Astrocyte (in vitro differentiated cells and primary cell): ENCODE data around the gene AATK. TPM values are rescaled to one million over a fixed set of nuclear protein-coding genes. Genes with fewer than 3 reads are reported as not detected.

Experiments
- DNase-seq: peaks from one replicate; pipeline ENCODE4 v3.0.0-alpha.2; 2010; ENCODE audit warnings: low read depth
- FAIRE-seq: peaks from 2 replicates; lab custom pipeline; 2011; peaks lifted over from hg19 to GRCh38; lab: Jason Lieb, UNC
- H2AFZ ChIP-seq: 2 replicates; pipeline ENCODE4 v1.6.0; 2012; ENCODE audit warnings: low read depth, low read length, inconsistent platforms
- H3K27ac ChIP-seq: 2 replicates; pipeline ENCODE4 v1.5.1; 2011; ENCODE audit warnings: low read depth, low read length, inconsistent platforms
- H3K27me3 ChIP-seq: 2 replicates; pipeline ENCODE4 v1.6.0; 2011; ENCODE audit warnings: low read length, inconsistent platforms; ENCODE audit not compliant: insufficient read depth
- H3K36me3 ChIP-seq: 2 replicates; pipeline ENCODE4 v1.5.1; 2011; ENCODE audit warnings: low read length, inconsistent platforms; ENCODE audit not compliant: insufficient read depth
- H3K4me1 ChIP-seq: 2 replicates; pipeline ENCODE4 v1.5.1; 2011; ENCODE audit warnings: low read length, inconsistent platforms; ENCODE audit not compliant: insufficient read depth
- H3K4me2 ChIP-seq: 2 replicates; pipeline ENCODE4 v1.6.0; 2012; ENCODE audit warnings: low read length, inconsistent platforms
- H3K4me3 ChIP-seq: 2 replicates; pipeline ENCODE4 v1.5.1; 2011; ENCODE audit warnings: low read depth, mild to moderate bottlenecking, low read length, inconsistent platforms; ENCODE audit not compliant: insufficient read depth
- H3K79me2 ChIP-seq: 2 replicates; pipeline ENCODE4 v1.6.0; 2012; ENCODE audit warnings: mild to moderate bottlenecking, low read length, inconsistent platforms; ENCODE audit not compliant: insufficient read depth
- H3K9ac ChIP-seq: 2 replicates; pipeline ENCODE4 v1.6.0; 2012; ENCODE audit warnings: mild to moderate bottlenecking, low read length, inconsistent platforms
- H3K9me3 ChIP-seq: 2 replicates; pipeline ENCODE4 v1.5.1; 2012; ENCODE audit warnings: low read depth, mild to moderate bottlenecking, low read length, inconsistent platforms; ENCODE audit not compliant: insufficient read depth
- H4K20me1 ChIP-seq: 2 replicates; pipeline ENCODE4 v1.6.0; 2012; ENCODE audit warnings: low read length, inconsistent platforms; ENCODE audit not compliant: insufficient read depth
- H3K27ac Mint-ChIP-seq: one replicate; pipeline ENCODE4 v1.8.0; 2021; ENCODE audit warnings: mild to moderate bottlenecking, mixed read lengths; ENCODE audit not compliant: unreplicated experiment
- H3K27me3 Mint-ChIP-seq: one replicate; pipeline ENCODE4 v1.8.0; 2021; ENCODE audit warnings: low read depth, mixed read lengths; ENCODE audit not compliant: unreplicated experiment
- H3K36me3 Mint-ChIP-seq: one replicate; pipeline ENCODE4 v1.8.0; 2021; ENCODE audit warnings: low read depth, mixed read lengths; ENCODE audit not compliant: unreplicated experiment
- H3K4me1 Mint-ChIP-seq: one replicate; pipeline ENCODE4 v1.8.0; 2021; ENCODE audit warnings: low read depth, mixed read lengths; ENCODE audit not compliant: unreplicated experiment
- H3K4me3 Mint-ChIP-seq: one replicate; pipeline ENCODE4 v1.8.0; 2021; ENCODE audit warnings: mild to moderate bottlenecking, moderate library complexity, mixed read lengths; ENCODE audit not compliant: unreplicated experiment
- H3K9me3 Mint-ChIP-seq: one replicate; pipeline ENCODE4 v1.8.0; 2021; ENCODE audit warnings: mild to moderate bottlenecking, mixed read lengths; ENCODE audit not compliant: unreplicated experiment
- EZH2 ChIP-seq: IDR thresholded peaks from 2 replicates; pipeline ENCODE4 v1.6.1; 2012; ENCODE audit warnings: mild to moderate bottlenecking, low read length, inconsistent platforms; ENCODE audit not compliant: insufficient read depth
- total RNA-seq: library from RNA; stranded (reverse); gene quantifications from 2 replicates; pipeline ENCODE4 v1.2.1, GENCODE V29; 2021
- TF ChIP-seq, protein P1 (sequence below): IDR thresholded peaks from 2 replicates; pipeline ENCODE4 v1.5.1; 2011; ENCODE audit warnings: low read depth, mild to moderate bottlenecking, inconsistent platforms, low read length, moderate library complexity; ENCODE audit not compliant: insufficient read depth

Gene AATK
- total RNA-seq, 1 donor from 2014 or later, result 0.54 TPM

DNA sequence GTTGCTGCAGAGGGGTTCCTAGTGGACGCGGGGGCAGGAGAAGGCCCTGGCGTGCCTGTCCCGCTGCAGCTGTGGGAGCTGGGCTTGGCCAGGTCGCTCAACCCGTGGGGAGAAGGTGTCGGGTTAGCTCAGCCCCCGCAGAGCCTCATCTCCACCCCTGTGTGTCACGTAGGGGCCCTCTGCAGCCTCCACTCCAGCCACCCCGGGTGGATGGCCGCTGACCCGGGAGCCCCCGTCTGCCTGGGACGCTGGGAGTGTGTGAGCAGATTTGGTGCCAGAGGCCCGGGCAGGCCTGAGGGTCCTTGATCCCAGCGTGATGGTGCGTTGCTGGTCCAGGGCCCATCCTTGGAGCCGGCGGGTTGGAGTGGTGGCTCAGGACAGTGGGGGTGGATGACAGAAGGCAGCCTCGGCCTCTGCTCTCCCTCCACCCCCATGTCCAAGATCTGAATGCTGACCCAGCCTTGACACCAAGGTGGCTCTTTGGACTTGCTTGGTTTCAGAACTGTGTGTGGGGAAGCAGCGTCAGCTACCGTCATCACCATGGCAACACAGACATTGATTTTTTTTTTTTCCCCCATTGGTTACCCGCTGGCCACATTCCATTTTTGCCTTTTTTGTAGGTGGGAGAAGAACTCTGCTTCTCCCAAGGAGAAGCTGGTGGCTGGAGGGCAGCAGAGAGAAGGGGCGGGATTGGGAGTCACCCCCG, 95.3 kb downstream of the AATK start:
- Mint-ChIP-seq H3K36me3 (peaks cover 14% of the 10 kb centered on the region), H3K27ac (no peak overlapping the region), H3K4me1 (peaks cover 21% of the 10 kb centered on the region), H3K4me3 (no peak overlapping the region), H3K27me3 (no peaks in the 10 kb centered on the region), H3K9me3 (no peaks in the 10 kb centered on the region)
- peaks cover 91% of the 10 kb centered on the region for H4K20me1 ChIP-seq
- no peak for DNase-seq
- no peak overlapping the region for H3K4me3 ChIP-seq
- H3K9me3 ChIP-seq, result no peaks in the 10 kb centered on the region
- H3K36me3 ChIP-seq, result no peaks in the 10 kb centered on the region
- H3K27me3 ChIP-seq, result no peaks in the 10 kb centered on the region
- no peak overlapping the region for H3K9ac ChIP-seq
- no peak for FAIRE-seq
- no peak overlapping the region for H3K4me2 ChIP-seq
- H3K27ac ChIP-seq, result no peak overlapping the region
- H3K4me1 ChIP-seq, result peaks cover 8% of the 10 kb centered on the region
- TF ChIP-seq, protein P1, sequence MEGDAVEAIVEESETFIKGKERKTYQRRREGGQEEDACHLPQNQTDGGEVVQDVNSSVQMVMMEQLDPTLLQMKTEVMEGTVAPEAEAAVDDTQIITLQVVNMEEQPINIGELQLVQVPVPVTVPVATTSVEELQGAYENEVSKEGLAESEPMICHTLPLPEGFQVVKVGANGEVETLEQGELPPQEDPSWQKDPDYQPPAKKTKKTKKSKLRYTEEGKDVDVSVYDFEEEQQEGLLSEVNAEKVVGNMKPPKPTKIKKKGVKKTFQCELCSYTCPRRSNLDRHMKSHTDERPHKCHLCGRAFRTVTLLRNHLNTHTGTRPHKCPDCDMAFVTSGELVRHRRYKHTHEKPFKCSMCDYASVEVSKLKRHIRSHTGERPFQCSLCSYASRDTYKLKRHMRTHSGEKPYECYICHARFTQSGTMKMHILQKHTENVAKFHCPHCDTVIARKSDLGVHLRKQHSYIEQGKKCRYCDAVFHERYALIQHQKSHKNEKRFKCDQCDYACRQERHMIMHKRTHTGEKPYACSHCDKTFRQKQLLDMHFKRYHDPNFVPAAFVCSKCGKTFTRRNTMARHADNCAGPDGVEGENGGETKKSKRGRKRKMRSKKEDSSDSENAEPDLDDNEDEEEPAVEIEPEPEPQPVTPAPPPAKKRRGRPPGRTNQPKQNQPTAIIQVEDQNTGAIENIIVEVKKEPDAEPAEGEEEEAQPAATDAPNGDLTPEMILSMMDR, result no peak
- TF ChIP-seq EZH2, result no peak
- H2AFZ ChIP-seq, result no peak overlapping the region
- peaks cover 33% of the 10 kb centered on the region for H3K79me2 ChIP-seq

DNA sequence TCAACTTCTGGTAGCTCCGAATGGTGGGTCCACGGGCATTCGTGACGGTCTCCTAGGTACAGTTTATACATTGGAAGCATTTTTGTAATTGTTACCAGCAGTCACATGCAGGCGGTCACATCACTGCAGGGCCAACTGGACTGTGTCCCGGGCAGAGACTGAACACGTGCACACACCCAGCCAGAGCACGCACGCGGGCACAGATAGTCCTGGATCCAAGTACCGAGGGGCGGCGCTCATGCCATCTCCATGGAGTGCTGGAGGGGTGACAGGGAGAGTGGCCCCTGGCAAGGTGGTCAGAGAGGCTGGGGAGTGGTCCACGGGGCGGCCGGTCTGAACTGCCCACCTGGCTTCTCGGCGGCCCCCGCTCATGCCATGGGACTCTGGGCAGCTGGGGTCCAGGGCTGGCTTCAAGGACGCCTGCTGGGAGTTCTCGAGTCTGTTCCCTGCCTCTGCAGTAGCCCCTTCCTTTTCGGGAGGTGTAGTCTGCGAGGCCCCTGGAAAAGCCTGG, 96.8 kb downstream of the AATK start:
- DNase-seq (no peak), FAIRE-seq (no peak)
- no peak for TF ChIP-seq EZH2
- TF ChIP-seq, protein P1, result no peak
- peaks cover 23% of the 10 kb centered on the region for H3K4me1 ChIP-seq
- Mint-ChIP-seq H3K36me3 (peaks cover 13% of the 10 kb centered on the region), H3K27ac (no peak overlapping the region), H3K27me3 (no peaks in the 10 kb centered on the region), H3K4me1 (peaks cover 21% of the 10 kb centered on the region), H3K4me3 (no peak overlapping the region), H3K9me3 (no peaks in the 10 kb centered on the region)
- H3K4me3 ChIP-seq, result no peak overlapping the region
- H3K9me3 ChIP-seq, result no peaks in the 10 kb centered on the region
- H4K20me1 ChIP-seq, result peaks cover 82% of the 10 kb centered on the region
- peaks cover 35% of the 10 kb centered on the region for H3K79me2 ChIP-seq
- H3K27ac ChIP-seq, result no peak overlapping the region
- no peak overlapping the region for H2AFZ ChIP-seq
- no peak overlapping the region for H3K9ac ChIP-seq
- H3K36me3 ChIP-seq, result no peaks in the 10 kb centered on the region
- H3K27me3 ChIP-seq, result no peaks in the 10 kb centered on the region
- no peak overlapping the region for H3K4me2 ChIP-seq
